GM21360 (cell line): ENCODE measurements around the gene KCNIP1.

Source experiments
- ATAC-seq: cut with Tn5 transposase; IDR thresholded peaks from one replicate; pipeline ENCODE4 v1.9.1; 2021; ENCODE audit warnings: mild to moderate bottlenecking, moderate library complexity; ENCODE audit not compliant: unreplicated experiment

KCNIP1 gene

GRCh38 chr5:170482511-170482910, 21.3 kb upstream of the KCNIP1 start:
- no peak for ATAC-seq

DNA sequence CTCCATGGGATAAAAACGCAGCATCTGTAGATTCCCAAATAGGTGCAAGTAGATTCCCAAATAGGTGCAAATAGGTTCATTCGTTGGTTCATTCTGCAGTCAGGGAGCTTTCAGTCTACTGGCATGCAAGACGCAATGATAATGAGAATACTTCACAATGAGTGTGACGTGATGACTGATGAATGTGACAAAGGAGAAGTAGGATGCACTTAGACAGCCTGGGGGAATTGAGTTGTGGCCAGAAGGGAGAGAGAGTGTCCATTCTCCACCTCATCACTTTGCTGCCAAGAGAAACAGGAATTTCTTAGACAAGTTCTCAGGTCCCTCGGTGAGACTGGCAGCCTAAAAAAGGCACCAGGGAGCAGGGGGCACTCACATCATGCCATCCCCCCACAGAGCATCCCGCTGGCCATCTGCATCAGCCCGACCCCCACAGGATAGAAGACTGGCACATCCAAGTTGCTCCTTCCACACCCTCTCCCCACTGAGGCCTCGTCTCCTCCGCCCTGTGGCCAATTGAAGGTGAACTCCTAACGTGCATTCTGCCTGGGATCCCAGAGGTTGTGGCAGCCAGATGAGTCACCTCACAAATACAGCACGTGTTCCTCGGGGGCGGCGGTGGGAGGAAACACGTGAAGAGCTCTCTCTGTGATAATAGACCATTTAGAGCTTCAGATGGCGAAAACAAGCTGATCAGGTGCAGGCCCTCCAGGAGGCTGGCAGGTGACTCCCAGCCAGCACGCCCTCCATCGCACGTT, 19.9 kb upstream of the KCNIP1 start:
- ATAC-seq: no peak

GRCh38 chr5:170484459-170484831, 19.4 kb upstream of the KCNIP1 start:
- no peak for ATAC-seq

- ATAC-seq: no peak
These were observed 18.8 kb upstream of the KCNIP1 start for GRCh38 chr5:170484847-170485615.

DNA sequence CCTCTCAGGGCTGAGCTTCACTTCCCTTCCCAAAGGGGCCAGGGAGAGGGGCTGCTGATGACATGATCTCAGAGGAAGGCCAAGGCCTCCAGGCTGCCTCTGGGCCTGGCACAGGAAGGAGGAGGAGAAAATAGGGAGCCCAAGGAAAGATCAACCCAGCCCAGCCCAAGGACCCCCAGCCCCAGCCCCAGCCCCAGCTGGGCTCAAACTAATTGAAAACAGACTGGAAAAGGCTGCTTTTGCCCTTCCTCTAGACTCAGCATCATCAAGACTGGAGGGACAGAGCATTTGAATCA, 18.3 kb upstream of the KCNIP1 start:
- ATAC-seq: no peak

- no peak for ATAC-seq
These were observed 17.4 kb upstream of the KCNIP1 start for GRCh38 chr5:170486371-170486770.

GRCh38 chr5:170488570-170488969, 15.2 kb upstream of the KCNIP1 start:
- no peak for ATAC-seq

- ATAC-seq: no peak
These were observed 14.6 kb upstream of the KCNIP1 start for GRCh38 chr5:170489199-170489598.

DNA sequence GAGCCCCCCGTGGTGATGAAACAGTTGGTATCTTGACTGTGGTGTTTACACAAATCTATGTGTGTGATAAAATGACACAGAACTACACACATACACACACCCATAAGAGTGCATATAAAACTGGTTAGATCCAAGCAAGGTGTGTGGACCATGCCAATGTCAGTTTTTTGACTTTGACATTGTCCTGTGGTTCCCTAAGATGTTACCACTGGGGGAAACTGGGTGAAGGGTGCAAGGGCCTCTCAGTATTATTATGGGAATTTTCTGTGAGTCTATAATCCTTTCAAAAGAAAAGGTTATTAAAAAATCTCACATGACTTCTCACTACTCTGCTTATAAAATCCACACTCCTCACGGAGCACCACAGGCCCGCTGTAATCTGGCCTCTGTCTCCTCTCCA, 13.4 kb upstream of the KCNIP1 start:
- no peak for ATAC-seq

GRCh38 chr5:170491479-170491878, 12.3 kb upstream of the KCNIP1 start:
- no peak for ATAC-seq

- ATAC-seq: no peak
These were observed 10.6 kb upstream of the KCNIP1 start for GRCh38 chr5:170493028-170493820.

DNA sequence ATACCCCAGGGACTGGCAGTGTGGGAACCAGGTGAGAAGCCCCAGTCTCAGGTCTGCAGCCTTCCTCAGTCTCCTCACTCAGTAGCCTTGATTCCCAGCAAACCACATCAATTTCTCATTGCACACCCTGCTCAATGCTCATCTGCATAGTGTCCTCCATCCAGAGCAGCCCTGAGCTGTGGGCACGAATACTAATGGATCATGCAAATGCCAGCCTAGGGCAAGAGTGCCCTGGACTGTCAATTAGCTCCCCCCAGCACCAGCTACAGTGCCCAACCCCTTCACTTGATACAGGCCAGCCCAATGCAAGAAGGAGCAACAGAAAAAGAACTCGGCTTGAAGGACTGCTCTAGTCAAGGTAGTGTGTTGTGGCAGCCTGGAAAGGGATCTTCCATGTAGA, 9.8 kb upstream of the KCNIP1 start:
- ATAC-seq: no peak

DNA sequence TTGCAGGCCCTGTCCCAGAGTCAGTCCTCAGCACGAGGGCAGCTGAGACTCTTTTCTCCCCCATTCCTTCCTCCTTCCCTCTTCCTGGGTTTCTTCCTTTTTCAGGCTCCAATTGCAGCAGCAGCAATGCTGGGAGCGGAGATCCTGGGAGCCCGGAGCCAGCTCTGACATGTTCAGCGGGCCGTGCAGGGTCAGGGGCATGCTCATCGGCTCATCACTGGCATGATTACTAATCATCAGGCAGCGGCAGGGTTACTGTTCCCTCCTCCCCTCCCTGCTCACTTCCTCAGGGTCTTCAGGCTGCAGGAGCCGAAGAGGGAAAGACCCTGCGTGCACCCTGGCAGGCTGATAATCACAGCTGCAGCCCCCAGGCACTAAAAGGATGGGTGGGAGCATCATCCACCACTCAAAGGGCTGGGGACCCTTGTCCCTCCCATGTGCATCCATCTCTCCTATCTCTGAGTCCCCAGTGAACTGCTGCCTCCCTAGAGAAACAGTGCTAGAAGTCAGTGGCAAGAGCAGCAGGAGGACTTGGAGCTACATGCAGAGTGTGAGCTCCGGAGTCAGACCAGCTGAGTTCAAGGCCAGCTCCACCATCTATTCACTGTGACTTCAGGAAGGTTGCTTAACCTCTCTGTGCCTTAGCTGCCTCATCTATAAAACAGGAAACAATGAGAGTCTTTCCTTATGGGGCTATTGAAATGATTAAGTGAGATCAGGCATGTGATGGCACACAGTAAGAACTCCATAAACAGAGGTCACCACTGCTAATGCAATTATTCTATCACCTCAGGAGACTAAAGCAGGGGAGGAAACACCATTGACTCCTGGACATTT, 7.8 kb upstream of the KCNIP1 start:
- no peak for ATAC-seq

- ATAC-seq: no peak
These were observed 7.2 kb upstream of the KCNIP1 start for GRCh38 chr5:170496662-170497028.

DNA sequence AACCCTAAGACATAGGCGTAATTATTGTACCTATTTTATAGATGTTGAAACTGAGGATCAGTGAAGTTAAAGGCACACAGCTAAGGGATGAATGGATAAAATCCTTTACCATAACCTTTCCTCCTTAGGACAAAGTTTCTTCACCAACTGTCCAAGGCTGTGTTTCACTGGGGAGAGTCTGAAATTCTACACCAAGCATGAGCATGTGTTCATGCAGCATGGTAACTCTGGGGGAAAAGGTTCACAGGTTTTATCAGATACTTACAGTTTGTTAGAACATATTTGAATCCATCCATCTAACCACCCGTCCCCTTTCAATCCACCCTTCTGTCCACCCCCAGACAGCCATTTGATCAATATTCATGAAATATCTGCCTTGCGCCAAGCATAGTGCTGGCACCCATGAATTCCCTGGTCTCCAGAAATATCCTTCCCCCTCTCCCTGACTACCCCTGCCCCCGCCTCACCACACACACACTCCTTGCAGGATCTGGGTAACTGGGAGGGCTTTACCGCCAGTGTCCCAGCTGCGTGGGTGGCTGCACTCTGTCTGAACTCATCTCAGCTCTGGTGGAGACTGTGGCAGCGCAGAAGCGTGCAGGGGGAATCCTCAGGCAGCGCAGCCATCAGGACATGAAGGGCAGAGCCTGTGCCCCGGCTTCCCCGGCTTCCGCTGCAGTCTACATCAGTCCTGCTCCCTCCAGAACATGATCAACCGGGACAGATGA, 6.3 kb upstream of the KCNIP1 start:
- no peak for ATAC-seq

DNA sequence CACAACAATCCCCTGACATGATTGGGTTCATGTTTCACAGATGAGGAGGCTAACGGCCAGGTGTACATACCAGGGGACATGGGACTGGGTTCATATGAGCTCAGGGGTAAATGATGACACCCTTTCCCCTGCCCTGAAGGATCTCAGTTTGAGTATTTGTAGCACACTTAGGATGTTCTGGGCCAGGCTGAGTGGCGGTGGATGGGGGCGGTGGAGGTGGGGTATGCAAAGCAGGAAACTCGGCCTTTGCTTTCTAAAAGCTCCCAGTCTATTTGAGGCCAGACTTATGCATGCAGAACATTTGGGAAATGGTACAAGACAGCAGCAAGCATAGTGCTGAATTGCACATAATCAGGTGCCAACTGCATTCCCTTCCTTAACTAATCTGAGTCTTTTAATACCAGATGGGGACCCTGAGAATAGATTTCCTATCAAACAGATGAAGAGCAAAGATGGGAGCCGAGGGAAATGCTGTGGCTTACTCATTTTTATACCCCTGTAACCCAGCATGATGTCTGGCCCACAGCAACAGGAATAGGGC, 4.9 kb upstream of the KCNIP1 start:
- ATAC-seq: no peak

DNA sequence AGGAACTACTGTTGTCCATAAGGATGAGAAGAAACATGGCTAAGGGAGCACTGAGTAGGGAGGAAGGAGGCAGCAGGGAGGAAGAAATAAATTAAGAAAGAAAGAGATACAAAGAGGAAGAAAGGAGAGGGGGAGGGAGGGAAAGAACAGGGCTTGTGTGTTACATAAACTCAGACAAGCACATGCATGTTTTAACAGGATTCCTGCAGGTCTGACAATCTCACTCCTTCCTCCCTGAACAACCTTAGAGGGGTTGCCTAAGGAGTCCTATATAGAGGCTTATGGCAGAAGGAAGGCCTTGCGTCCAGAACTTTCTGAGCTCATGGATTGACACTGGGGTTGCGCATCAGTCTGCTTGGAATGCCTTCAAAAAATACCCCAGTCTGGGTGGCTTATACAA, 4.2 kb upstream of the KCNIP1 start:
- no peak for ATAC-seq

DNA sequence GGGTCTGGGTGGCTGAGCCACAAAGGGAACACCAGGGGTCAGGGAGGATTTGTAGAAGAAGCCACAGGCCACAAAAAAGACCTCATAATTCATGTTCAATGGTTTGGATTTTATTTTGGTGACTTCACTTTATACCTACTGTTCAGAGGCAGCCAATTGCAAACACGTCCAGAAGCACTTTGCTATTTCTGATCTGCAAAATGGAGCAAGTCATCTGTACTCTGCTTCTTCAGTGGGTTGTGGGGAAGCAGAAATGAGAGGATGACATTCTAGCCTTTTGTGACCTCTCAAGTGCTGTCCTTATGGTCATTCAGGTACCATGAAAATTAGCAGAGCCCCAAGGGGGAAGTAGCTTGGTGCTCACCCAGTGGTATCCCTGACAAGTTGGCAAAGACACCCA, 2.5 kb upstream of the KCNIP1 start:
- ATAC-seq: no peak

GRCh38 chr5:170501931-170502330, 1.9 kb upstream of the KCNIP1 start:
- no peak for ATAC-seq

GRCh38 chr5:170504616-170505266, 921 bp downstream of the KCNIP1 start:
- no peak for ATAC-seq
